Adrenal gland (tissue), 5 donors: ENCODE results near the gene CCDC201.

Experiments
- POLR2A ChIP-seq, 2 donors: fragments of 450-650 bp; IDR thresholded peaks; one replicate each; pipeline ENCODE4 v1.6.1; 2017; ENCODE audit warnings: antibody characterized with exemption in 2 of 2, mild to moderate bottlenecking in 2 of 2, moderate library complexity in 1 of 2
- TF ChIP-seq, protein P1 (sequence below), 6 experiments: fragments of 450-650 bp in 4 of 6; fragments of 200-600 bp in 2 of 6; sonication (generic) in 1 of 6; IDR thresholded peaks; 1 replicate in 5 of 6; 2 replicates in 1 of 6; pipeline versions ENCODE4 v1.5.1 to v1.8.0; 2016 to 2021; ENCODE audit warnings: antibody characterized with exemption in 6 of 6, mild to moderate bottlenecking in 2 of 6, moderate library complexity in 1 of 6
- donor health status: DM: no; HTN: no; CAD: no.

DNA sequence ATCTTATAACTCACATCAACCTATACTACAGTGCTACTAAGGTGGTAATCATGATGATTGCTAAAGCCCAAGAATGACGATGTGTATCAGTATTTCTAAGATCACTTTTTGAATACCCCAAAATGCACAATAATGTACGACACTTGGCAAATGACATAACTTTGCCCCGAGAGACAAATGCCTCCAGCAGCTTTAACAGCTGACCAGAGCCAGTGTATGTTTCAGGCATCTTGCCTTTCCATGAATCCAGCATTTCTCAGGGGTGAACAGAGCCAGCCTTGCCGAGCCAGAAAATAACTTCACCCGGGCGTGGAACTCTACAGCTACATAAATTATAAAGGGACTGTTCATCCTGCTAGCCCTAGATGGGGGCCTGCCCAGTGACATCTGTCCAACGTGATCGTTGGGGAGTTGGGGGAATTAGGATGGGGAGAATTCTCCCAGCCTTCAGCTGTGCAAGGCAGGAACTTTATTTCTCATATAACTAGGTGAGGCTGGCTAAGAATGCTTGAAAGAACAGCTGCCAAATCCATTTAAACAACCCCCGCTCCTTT, 46.4 kb upstream of the CCDC201 start:
- TF ChIP-seq, protein P1, sequence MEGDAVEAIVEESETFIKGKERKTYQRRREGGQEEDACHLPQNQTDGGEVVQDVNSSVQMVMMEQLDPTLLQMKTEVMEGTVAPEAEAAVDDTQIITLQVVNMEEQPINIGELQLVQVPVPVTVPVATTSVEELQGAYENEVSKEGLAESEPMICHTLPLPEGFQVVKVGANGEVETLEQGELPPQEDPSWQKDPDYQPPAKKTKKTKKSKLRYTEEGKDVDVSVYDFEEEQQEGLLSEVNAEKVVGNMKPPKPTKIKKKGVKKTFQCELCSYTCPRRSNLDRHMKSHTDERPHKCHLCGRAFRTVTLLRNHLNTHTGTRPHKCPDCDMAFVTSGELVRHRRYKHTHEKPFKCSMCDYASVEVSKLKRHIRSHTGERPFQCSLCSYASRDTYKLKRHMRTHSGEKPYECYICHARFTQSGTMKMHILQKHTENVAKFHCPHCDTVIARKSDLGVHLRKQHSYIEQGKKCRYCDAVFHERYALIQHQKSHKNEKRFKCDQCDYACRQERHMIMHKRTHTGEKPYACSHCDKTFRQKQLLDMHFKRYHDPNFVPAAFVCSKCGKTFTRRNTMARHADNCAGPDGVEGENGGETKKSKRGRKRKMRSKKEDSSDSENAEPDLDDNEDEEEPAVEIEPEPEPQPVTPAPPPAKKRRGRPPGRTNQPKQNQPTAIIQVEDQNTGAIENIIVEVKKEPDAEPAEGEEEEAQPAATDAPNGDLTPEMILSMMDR (IDR thresholded peaks at IDR 0.05): no peak
- TF ChIP-seq POLR2A (IDR thresholded peaks at IDR 0.05): no peak
